Measurements from ENCODE around the gene PCNX4.

- TF ChIP-seq, protein P1, sequence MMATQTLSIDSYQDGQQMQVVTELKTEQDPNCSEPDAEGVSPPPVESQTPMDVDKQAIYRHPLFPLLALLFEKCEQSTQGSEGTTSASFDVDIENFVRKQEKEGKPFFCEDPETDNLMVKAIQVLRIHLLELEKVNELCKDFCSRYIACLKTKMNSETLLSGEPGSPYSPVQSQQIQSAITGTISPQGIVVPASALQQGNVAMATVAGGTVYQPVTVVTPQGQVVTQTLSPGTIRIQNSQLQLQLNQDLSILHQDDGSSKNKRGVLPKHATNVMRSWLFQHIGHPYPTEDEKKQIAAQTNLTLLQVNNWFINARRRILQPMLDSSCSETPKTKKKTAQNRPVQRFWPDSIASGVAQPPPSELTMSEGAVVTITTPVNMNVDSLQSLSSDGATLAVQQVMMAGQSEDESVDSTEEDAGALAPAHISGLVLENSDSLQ (IDR thresholded peaks at IDR 0.05) = no peak
- TF ChIP-seq BHLHE40 (IDR thresholded peaks at IDR 0.05; ENCODE audit: borderline replicate concordance) (no peak), SUZ12 (IDR thresholded peaks at IDR 0.05) (no peak), LEF1 (IDR thresholded peaks at IDR 0.05; ENCODE audit: borderline replicate concordance) (no peak), ARNT (IDR thresholded peaks at IDR 0.05) (no peak), FOXM1 (IDR thresholded peaks at IDR 0.05; ENCODE audit: borderline replicate concordance) (no peak), ELF4 (IDR thresholded peaks at IDR 0.05) (no peak), L3MBTL2 (conservative IDR thresholded peaks at IDR 0.05) (no peak), SP1 (IDR thresholded peaks at IDR 0.05) (no peak), NFRKB (IDR thresholded peaks at IDR 0.05) (no peak), FOXK2 (IDR thresholded peaks at IDR 0.05) (no peak), ZNF384 (IDR thresholded peaks at IDR 0.05) (no peak), TARDBP (IDR thresholded peaks at IDR 0.05) (no peak)
Observed at GRCh38 chr14:60134702-60135101, 43.0 kb downstream of the PCNX4 start.

Measured in HEK293T (cell line).